Suprapubic skin (tissue), 4 donors: Measurements from ENCODE around the gene DDX55. TPM values are rescaled to one million over a fixed set of nuclear protein-coding genes. Genes with fewer than 3 reads are reported as not detected.
"Not testable (repeated sequence)": the region's sequence is repeated elsewhere in the genome, so short reads cannot be mapped to it uniquely, and the experiment has no call there.

Experiments
- DNase-seq, 2 donors: peaks; one replicate each; pipeline ENCODE4 v3.0.0-alpha.2; 2019; ENCODE audit warnings: low spot score in 2 of 2
- H3K27ac ChIP-seq: fragments of 200-600 bp; sonication (generic); one replicate; pipeline ENCODE4 v1.5.1; 2019
- H3K27me3 ChIP-seq: fragments of 200-600 bp; sonication (generic); one replicate; pipeline ENCODE4 v1.5.1; 2019
- H3K36me3 ChIP-seq: fragments of 200-600 bp; sonication (generic); one replicate; pipeline ENCODE4 v1.5.1; 2019
- H3K4me1 ChIP-seq: fragments of 200-600 bp; sonication (generic); one replicate; pipeline ENCODE4 v1.5.1; 2019
- H3K4me3 ChIP-seq: fragments of 200-600 bp; sonication (generic); one replicate; pipeline ENCODE4 v1.5.1; 2019; ENCODE audit warnings: mild to moderate bottlenecking
- H3K9me3 ChIP-seq: fragments of 200-600 bp; sonication (generic); one replicate; pipeline ENCODE4 v1.5.1; 2019
- CTCF ChIP-seq, 2 donors: fragments of 200-600 bp in 1 of 2; fragments of 450-650 bp in 1 of 2; sonication (generic) in 1 of 2; IDR thresholded peaks; one replicate each; pipeline ENCODE4 v1.5.1; 2016 to 2019; ENCODE audit warnings: antibody characterized with exemption in 2 of 2, mild to moderate bottlenecking in 1 of 2, moderate library complexity in 1 of 2
- EP300 ChIP-seq: sonication (generic); formaldehyde crosslinking; IDR thresholded peaks from one replicate; pipeline ENCODE4 v1.6.1; 2017; ENCODE audit warnings: antibody characterized with exemption
- POLR2A ChIP-seq, 2 donors: fragments of 450-650 bp; IDR thresholded peaks; one replicate each; pipeline ENCODE4 v1.6.1; 2017; ENCODE audit warnings: antibody characterized with exemption in 2 of 2, mild to moderate bottlenecking in 2 of 2, moderate library complexity in 2 of 2
- POLR2AphosphoS5 ChIP-seq, 3 donors: sonication (generic); formaldehyde crosslinking; IDR thresholded peaks; one replicate each; pipeline ENCODE4 v1.6.1; 2017; ENCODE audit warnings: antibody characterized with exemption in 3 of 3
- WGBS: methylation state at CpG from one replicate; pipeline ENCODE4 v1.1.5; 2018; 5-methylcytosine and 5-hydroxymethylcytosine counted together
- total RNA-seq, 4 donors: library from RNA; depleted of rRNA; stranded (reverse); fragments of >200 nt; gene quantifications; one replicate each; pipeline ENCODE4 v1.1.0, GENCODE V29; 2016

The DDX55 gene
- total RNA-seq, 4 donors from 2014 or later: 23.6 to 57.1 (median 42.2) TPM

GRCh38 chr12:123573870-123574269 lies 28.0 kb upstream of the DDX55 start:
- WGBS: 36% methylated on average over 4 of the region's 4 CpGs
- H3K36me3 ChIP-seq: no peaks in the 10 kb centered on the region
- no peak overlapping the region for H3K27ac ChIP-seq
- no peak for TF ChIP-seq EP300
- no peak for TF ChIP-seq POLR2AphosphoS5 (IDR thresholded peaks at IDR 0.05)
- TF ChIP-seq POLR2A (IDR thresholded peaks at IDR 0.05): no peak
- TF ChIP-seq CTCF (IDR thresholded peaks at IDR 0.05): no peak
- no peaks in the 10 kb centered on the region for H3K9me3 ChIP-seq
- no peaks in the 10 kb centered on the region for H3K27me3 ChIP-seq
- H3K4me1 ChIP-seq: no peaks in the 10 kb centered on the region
- peak in 1 of 2 donors; percentile 14 for DNase-seq
- H3K4me3 ChIP-seq: no peak overlapping the region

- peak in 1 of 2 donors; percentile 6 for DNase-seq
- H3K9me3 ChIP-seq: no peaks in the 10 kb centered on the region
- no peaks in the 10 kb centered on the region for H3K27me3 ChIP-seq
- no peaks in the 10 kb centered on the region for H3K36me3 ChIP-seq
- no peaks in the 10 kb centered on the region for H3K4me1 ChIP-seq
- TF ChIP-seq POLR2AphosphoS5 (IDR thresholded peaks at IDR 0.05) (no peak), EP300 (no peak), CTCF (IDR thresholded peaks at IDR 0.05) (no peak), POLR2A (IDR thresholded peaks at IDR 0.05) (no peak)
- H3K4me3 ChIP-seq: no peak overlapping the region
- 85% methylated on average over 1 of the region's 1 CpG for WGBS
- no peak overlapping the region for H3K27ac ChIP-seq
These were observed 25.3 kb upstream of the DDX55 start for GRCh38 chr12:123576611-123577010.

- no peak for DNase-seq
- H3K27ac ChIP-seq: no peak overlapping the region
- H3K9me3 ChIP-seq: no peaks in the 10 kb centered on the region
- TF ChIP-seq POLR2A (IDR thresholded peaks at IDR 0.05) (no peak), POLR2AphosphoS5 (IDR thresholded peaks at IDR 0.05) (no peak), EP300 (no peak), CTCF (IDR thresholded peaks at IDR 0.05) (no peak)
- H3K4me1 ChIP-seq: peaks cover 16% of the 10 kb centered on the region
- H3K27me3 ChIP-seq: no peaks in the 10 kb centered on the region
- no peak overlapping the region for H3K4me3 ChIP-seq
- WGBS: 84% methylated on average over 3 of the region's 3 CpGs
- no peaks in the 10 kb centered on the region for H3K36me3 ChIP-seq
These were observed 23.7 kb upstream of the DDX55 start for GRCh38 chr12:123578243-123578642.

- DNase-seq: peak in 1 of 2 donors; percentile 15
- not testable (repeated sequence) for H3K4me3 ChIP-seq, H3K27ac ChIP-seq, H3K9me3 ChIP-seq, H3K36me3 ChIP-seq, H3K27me3 ChIP-seq
- 90% methylated on average over 4 of the region's 4 CpGs for WGBS
- peaks cover 18% of the 10 kb centered on the region for H3K4me1 ChIP-seq
These were observed 23.1 kb upstream of the DDX55 start for GRCh38 chr12:123578829-123579228.

- Histone ChIP-seq H3K36me3 (no peaks in the 10 kb centered on the region), H3K27me3 (no peaks in the 10 kb centered on the region), H3K9me3 (no peaks in the 10 kb centered on the region), H3K4me3 (no peak overlapping the region), H3K4me1 (peaks cover 27% of the 10 kb centered on the region), H3K27ac (no peak overlapping the region)
- peak in 1 of 2 donors; percentile 19 for DNase-seq
- TF ChIP-seq POLR2AphosphoS5 (IDR thresholded peaks at IDR 0.05): no peak
- no peak for TF ChIP-seq CTCF (IDR thresholded peaks at IDR 0.05)
- no peak for TF ChIP-seq POLR2A (IDR thresholded peaks at IDR 0.05)
- 96% methylated on average over 4 of the region's 4 CpGs for WGBS
These were observed 21.1 kb upstream of the DDX55 start for GRCh38 chr12:123580772-123581171.
